HepG2 (cell line): ENCODE data around the gene CCDC183. TPM values are rescaled to one million over a fixed set of nuclear protein-coding genes. Genes with fewer than 3 reads are reported as not detected.
"Not testable (repeated sequence)": the region's sequence is repeated elsewhere in the genome, so short reads cannot be mapped to it uniquely, and the experiment has no call there.

Source experiments
- FOXK1 ChIP-seq: sonication (generic); formaldehyde crosslinking; IDR thresholded peaks from 2 replicates; pipeline ENCODE4 v1.4.0; 2020; ENCODE audit warnings: low read depth, missing genetic modification reagents, borderline replicate concordance
- ISL2 ChIP-seq: sonication (generic); formaldehyde crosslinking; IDR thresholded peaks from 2 replicates; pipeline ENCODE4 v1.5.0; 2020; ENCODE audit warnings: missing genetic modification reagents
- LCORL ChIP-seq, 2 experiments: fragments of 450-650 bp in 1 of 2; sonication (generic) in 1 of 2; formaldehyde crosslinking in 1 of 2; IDR thresholded peaks; 2 replicates each; pipeline versions ENCODE4 v1.5.0 to v1.6.1; 2017 to 2020; ENCODE audit warnings: antibody characterized with exemption in 1 of 2, missing genetic modification reagents in 1 of 2
- NR2F6 ChIP-seq, 2 experiments: IDR thresholded peaks; 2 replicates each; pipeline ENCODE4 v1.6.1; 2016; ENCODE audit warnings: antibody characterized with exemption in 1 of 2, mild to moderate bottlenecking in 1 of 2
- PAF1 ChIP-seq: IDR thresholded peaks from 2 replicates; pipeline ENCODE4 v1.6.1; 2016; ENCODE audit warnings: missing genetic modification reagents, missing compliant biosample characterization
- REPIN1 ChIP-seq: sonication (generic); formaldehyde crosslinking; IDR thresholded peaks from 2 replicates; pipeline ENCODE4 v1.8.0; 2022; ENCODE audit warnings: missing genetic modification reagents, low read depth, mild to moderate bottlenecking, borderline replicate concordance
- RFXAP ChIP-seq: sonication (generic); formaldehyde crosslinking; IDR thresholded peaks from 2 replicates; pipeline ENCODE4 v1.4.0; 2020; ENCODE audit warnings: missing genetic modification reagents, borderline replicate concordance
- SP4 ChIP-seq: sonication (generic); formaldehyde crosslinking; IDR thresholded peaks from 2 replicates; pipeline ENCODE4 v1.8.1; 2023; ENCODE audit warnings: mild to moderate bottlenecking, missing genetic modification reagents
- TAF1 ChIP-seq: sonication (generic); formaldehyde crosslinking; IDR thresholded peaks from 2 replicates; pipeline ENCODE4 v1.4.0; 2020; ENCODE audit warnings: missing genetic modification reagents
- TP53 ChIP-seq: sonication (generic); formaldehyde crosslinking; conservative IDR thresholded peaks from 2 replicates; pipeline ENCODE4 v1.4.0; 2020; ENCODE audit warnings: missing genetic modification reagents
- XRCC5 ChIP-seq: fragments of 200-400 bp; formaldehyde crosslinking; optimal IDR thresholded peaks from 2 replicates; pipeline ENCODE3; 2017; ENCODE audit warnings: mild to moderate bottlenecking, low read length
- ZBTB40 ChIP-seq, 2 experiments: fragments of 450-650 bp in 1 of 2; sonication (generic) in 1 of 2; formaldehyde crosslinking in 1 of 2; IDR thresholded peaks; 2 replicates each; pipeline versions ENCODE4 v1.6.1 to v1.8.0; 2016 to 2022; ENCODE audit warnings: antibody characterized with exemption in 1 of 2, mild to moderate bottlenecking in 1 of 2, missing genetic modification reagents in 1 of 2
- ZBTB7A ChIP-seq: sonication (generic); formaldehyde crosslinking; IDR thresholded peaks from 2 replicates; pipeline ENCODE4 v1.8.0; 2022; ENCODE audit warnings: mild to moderate bottlenecking, missing genetic modification reagents
- ZFX ChIP-seq: sonication (generic); formaldehyde crosslinking; IDR thresholded peaks from 2 replicates; pipeline ENCODE4 v1.4.0; 2020; ENCODE audit warnings: mild to moderate bottlenecking, low read depth, missing genetic modification reagents, moderate library complexity
- ZMYM3 ChIP-seq: sonication (generic); formaldehyde crosslinking; IDR thresholded peaks from 2 replicates; pipeline ENCODE4 v1.5.1; 2020; ENCODE audit warnings: mild to moderate bottlenecking, missing genetic modification reagents
- ZNF276 ChIP-seq: sonication (generic); formaldehyde crosslinking; IDR thresholded peaks from 2 replicates; pipeline ENCODE4 v1.4.0; 2020; ENCODE audit warnings: mild to moderate bottlenecking, low read depth, missing genetic modification reagents
- ZNF629 ChIP-seq: sonication (generic); formaldehyde crosslinking; conservative IDR thresholded peaks from 2 replicates; pipeline ENCODE4 v1.5.0; 2020; ENCODE audit warnings: missing genetic modification reagents
- ZNF850 ChIP-seq: sonication (generic); formaldehyde crosslinking; conservative IDR thresholded peaks from 2 replicates; pipeline ENCODE4 v1.9.0; 2021; ENCODE audit warnings: mild to moderate bottlenecking, missing genetic modification reagents
- polyA plus RNA-seq, 8 experiments: library from polyadenylated mRNA; depleted of rRNA in 3 of 8; stranded (reverse) in 7 of 8; unstranded in 1 of 8; fragments of >200 nt; fragmentation: Illumina TruSeq in 4 of 8; extraction: Trizol in 4 of 8; gene quantifications; 2 replicates each; pipeline versions ENCODE4 v1.2.1 to v1.2.3, GENCODE V29; 2011 to 2016; ENCODE audit warnings: low read depth in 4 of 8, missing spikeins in 1 of 8, mixed read lengths in 1 of 8; ENCODE audit not compliant: insufficient read depth in 1 of 8
- total RNA-seq, 5 experiments: library from RNA; depleted of rRNA; stranded (reverse); fragments of >200 nt; fragmentation: Illumina TruSeq; extraction: Trizol; gene quantifications; 2 replicates each; pipeline ENCODE4 v1.2.3, GENCODE V29; 2016; ENCODE audit warnings: low read depth in 1 of 5

CCDC183 gene
- total and polyA plus RNA-seq, 2 of the 13 experiments (the other 11 are each of a cell fraction or from before 2014, with no cell fraction given): 5.0 to 66.4 TPM

- TF ChIP-seq LCORL, ZBTB40, NR2F6 (IDR thresholded peaks at IDR 0.05): not testable (repeated sequence)
- TF ChIP-seq LCORL (CRISPR knock-in tag; IDR thresholded peaks at IDR 0.05) (peak; percentile 18; the same call in 1 of the 2 replicates), TAF1 (CRISPR knock-in tag) (peak; percentile 30; the same call in 1 of the 2 replicates), XRCC5 (peak; percentile 39), REPIN1 (peak; percentile 61; the same call in 1 of the 2 replicates), PAF1 (CRISPR knock-in tag) (0 out of 2 replicates have a peak, but pooled peaks have one; percentile 70), ZBTB7A (CRISPR knock-in tag) (0 out of 2 replicates have a peak, but pooled peaks have one; percentile 39), ZBTB40 (CRISPR knock-in tag; IDR thresholded peaks at IDR 0.05) (0 out of 2 replicates have a peak, but pooled peaks have one; percentile 11), ZNF850 (CRISPR knock-in tag) (0 out of 2 replicates have a peak, but pooled peaks have one; percentile 55), FOXK1 (CRISPR knock-in tag) (0 out of 2 replicates have a peak, but pooled peaks have one; percentile 13), ZNF276 (CRISPR knock-in tag) (peak; percentile 44; the same call in 1 of the 2 replicates), ZFX (peak; percentile 83), TP53 (CRISPR knock-in tag) (peak; percentile 75; the same call in 1 of the 2 replicates), RFXAP (CRISPR knock-in tag) (0 out of 2 replicates have a peak, but pooled peaks have one; percentile 55), NR2F6 (CRISPR knock-in tag; IDR thresholded peaks at IDR 0.05) (0 out of 2 replicates have a peak, but pooled peaks have one; percentile 9), ZNF629 (CRISPR knock-in tag) (peak; percentile 29; the same call in 1 of the 2 replicates), SP4 (CRISPR knock-in tag) (peak; percentile 53; the same call in 1 of the 2 replicates), ISL2 (CRISPR knock-in tag) (0 out of 2 replicates have a peak, but pooled peaks have one; percentile 57), ZMYM3 (CRISPR knock-in tag) (peak; percentile 40; the same call in 1 of the 2 replicates)
These were observed 46.3 kb downstream of the CCDC183 start, which contains the start of gene AJM1 (continued) for GRCh38 chr9:136842380-136842948.
